Adrenal gland (tissue), 12 donors: Measurements from ENCODE around the gene MKNK1. TPM values are rescaled to one million over a fixed set of nuclear protein-coding genes. Genes with fewer than 3 reads are reported as not detected.

Experiments
- DNase-seq, 7 donors: peaks; one replicate each; pipeline ENCODE4 v3.0.0-alpha.2; 2019 to 2020
- H3K27ac ChIP-seq, 5 donors: fragments of 200-600 bp; sonication (generic) in 4 of 5; 1 replicate in 3 of 5; 2 replicates in 2 of 5; pipeline versions ENCODE4 v1.5.1 to v1.8.0; 2016 to 2020; ENCODE audit warnings: mild to moderate bottlenecking in 1 of 5
- H3K27me3 ChIP-seq: fragments of 200-600 bp; 2 replicates; pipeline ENCODE4 v1.8.0; 2021
- H3K36me3 ChIP-seq, 2 donors: fragments of 200-600 bp; replicated peaks in 1 of 2; 1 replicate in 1 of 2; 2 replicates in 1 of 2; pipeline versions ENCODE4 v1.5.1 to v1.8.0; 2018 to 2022
- H3K4me1 ChIP-seq, 2 donors: fragments of 200-600 bp; replicated peaks in 1 of 2; 1 replicate in 1 of 2; 2 replicates in 1 of 2; pipeline versions ENCODE4 v1.5.1 to v1.8.0; 2018 to 2021
- H3K4me3 ChIP-seq, 4 donors: fragments of 200-600 bp; sonication (generic) in 3 of 4; one replicate each; pipeline ENCODE4 v1.5.1; 2016 to 2018
- H3K9me3 ChIP-seq, 3 donors: fragments of 200-600 bp; sonication (generic) in 1 of 3; replicated peaks in 1 of 3; 1 replicate in 2 of 3; 2 replicates in 1 of 3; pipeline versions ENCODE4 v1.5.1 to v1.8.0; 2016 to 2021
- POLR2A ChIP-seq, 2 donors: fragments of 450-650 bp; IDR thresholded peaks; one replicate each; pipeline ENCODE4 v1.6.1; 2017; ENCODE audit warnings: antibody characterized with exemption in 2 of 2, mild to moderate bottlenecking in 2 of 2, moderate library complexity in 1 of 2
- WGBS, 4 donors: extraction: QIAGEN DNeasy Blood & Tissue Kit in 2 of 4; methylation state at CpG; one replicate each; pipeline versions ENCODE4 v1.1.5 to v1.1.7; 2013 to 2017; 5-methylcytosine and 5-hydroxymethylcytosine counted together
- intact Hi-C, 2 donors: fragments of 100-400 bp; cut with DNase I; formaldehyde crosslinking; loops; one replicate each; pipeline versions ENCODE4 v1.14.1 to v1.15.0; 2022 to 2023
- polyA plus RNA-seq, 3 donors: library from polyadenylated mRNA; stranded (reverse); fragments of 200-250 nt in 2 of 3; fragments of 350-450 nt in 1 of 3; fragmentation: Illumina TruSeq in 1 of 3; extraction: RNeasy Lipid Tissue Mini Kit (QIAGEN cat#74804) in 1 of 3; gene quantifications; one replicate each; pipeline ENCODE4 v1.2.3, GENCODE V29; 2013 to 2014
- total RNA-seq, 9 donors: library from RNA; depleted of rRNA in 4 of 9; stranded (reverse); fragments of >200 nt in 4 of 9; fragments of 120-200 nt in 1 of 9; fragmentation: NEBNext Ultra II Directional in 1 of 9; extraction: Animal tissue kit (Norgen Biotek cat#: 25700) in 1 of 9; gene quantifications; one replicate each; pipeline versions ENCODE4 v1.1.0 to v1.2.4, GENCODE V29; 2013 to 2023
- TF ChIP-seq, protein P1 (sequence below), 6 experiments: fragments of 450-650 bp in 4 of 6; fragments of 200-600 bp in 2 of 6; sonication (generic) in 1 of 6; IDR thresholded peaks; 1 replicate in 5 of 6; 2 replicates in 1 of 6; pipeline versions ENCODE4 v1.5.1 to v1.8.0; 2016 to 2021; ENCODE audit warnings: antibody characterized with exemption in 6 of 6, mild to moderate bottlenecking in 2 of 6, moderate library complexity in 1 of 6
- donor health status: healthy with polysubstance abuse.
- donor health status: Bipolar disorder and iron deficiency.
- donor health status: DM: yes; HTN: yes; CAD: no.
- donor health status: DM: no; HTN: no; CAD: no.
- donor health status: DM: no; HTN: no; CAD: no.
- donor health status: DM: yes; HTN: yes; CAD: no.

The MKNK1 gene
- total and polyA plus RNA-seq, 12 donors, result 29.6 to 83.0 (median 46.5) TPM

GRCh38 chr1:46569116-46569515 lies 35.0 kb downstream of the MKNK1 start:
- Histone ChIP-seq H3K27me3 (no peaks in the 10 kb centered on the region), H3K36me3 (peaks cover 0 to 30% of the 10 kb centered on the region in 2 donors), H3K27ac (no peak overlapping the region), H3K4me1 (no peaks in the 10 kb centered on the region), H3K9me3 (no peaks in the 10 kb centered on the region), H3K4me3 (no peak overlapping the region)
- no peak for DNase-seq
- WGBS, 4 donors, result 88 to 93% (median 90%) methylated on average over 4 of the region's 4 CpGs
- TF ChIP-seq, protein P1, sequence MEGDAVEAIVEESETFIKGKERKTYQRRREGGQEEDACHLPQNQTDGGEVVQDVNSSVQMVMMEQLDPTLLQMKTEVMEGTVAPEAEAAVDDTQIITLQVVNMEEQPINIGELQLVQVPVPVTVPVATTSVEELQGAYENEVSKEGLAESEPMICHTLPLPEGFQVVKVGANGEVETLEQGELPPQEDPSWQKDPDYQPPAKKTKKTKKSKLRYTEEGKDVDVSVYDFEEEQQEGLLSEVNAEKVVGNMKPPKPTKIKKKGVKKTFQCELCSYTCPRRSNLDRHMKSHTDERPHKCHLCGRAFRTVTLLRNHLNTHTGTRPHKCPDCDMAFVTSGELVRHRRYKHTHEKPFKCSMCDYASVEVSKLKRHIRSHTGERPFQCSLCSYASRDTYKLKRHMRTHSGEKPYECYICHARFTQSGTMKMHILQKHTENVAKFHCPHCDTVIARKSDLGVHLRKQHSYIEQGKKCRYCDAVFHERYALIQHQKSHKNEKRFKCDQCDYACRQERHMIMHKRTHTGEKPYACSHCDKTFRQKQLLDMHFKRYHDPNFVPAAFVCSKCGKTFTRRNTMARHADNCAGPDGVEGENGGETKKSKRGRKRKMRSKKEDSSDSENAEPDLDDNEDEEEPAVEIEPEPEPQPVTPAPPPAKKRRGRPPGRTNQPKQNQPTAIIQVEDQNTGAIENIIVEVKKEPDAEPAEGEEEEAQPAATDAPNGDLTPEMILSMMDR (IDR thresholded peaks at IDR 0.05), result no peak
- TF ChIP-seq POLR2A (IDR thresholded peaks at IDR 0.05), result no peak
- intact Hi-C loops, result no loop called here

GRCh38 chr1:46568461-46568891 lies 35.6 kb downstream of the MKNK1 start:
- H3K4me1 ChIP-seq, result no peaks in the 10 kb centered on the region
- no peak overlapping the region for H3K27ac ChIP-seq
- 89 to 97% (median 93%) methylated on average over 6 of the region's 6 CpGs for WGBS, 4 donors
- TF ChIP-seq, protein P1 (IDR thresholded peaks at IDR 0.05), result no peak
- no peak for TF ChIP-seq POLR2A (IDR thresholded peaks at IDR 0.05)
- H3K36me3 ChIP-seq, result peaks cover 0 to 28% of the 10 kb centered on the region in 2 donors
- H3K9me3 ChIP-seq, result no peaks in the 10 kb centered on the region
- DNase-seq, result no peak
- no peak overlapping the region for H3K4me3 ChIP-seq
- intact Hi-C loops, result no loop called here
- H3K27me3 ChIP-seq, result no peaks in the 10 kb centered on the region

GRCh38 chr1:46563341-46563740 lies 40.7 kb downstream of the MKNK1 start:
- WGBS, 4 donors, result 89 to 96% (median 90%) methylated on average over 4 of the region's 4 CpGs
- H3K9me3 ChIP-seq, result no peaks in the 10 kb centered on the region
- TF ChIP-seq, protein P1 (IDR thresholded peaks at IDR 0.05), result no peak
- no peak for TF ChIP-seq POLR2A (IDR thresholded peaks at IDR 0.05)
- H3K27me3 ChIP-seq, result no peaks in the 10 kb centered on the region
- DNase-seq, result peak in 1 of 7 donors; percentile 1
- no peaks in the 10 kb centered on the region for H3K4me1 ChIP-seq
- H3K36me3 ChIP-seq, result peaks cover 0 to 62% of the 10 kb centered on the region in 2 donors
- intact Hi-C loops, result no loop called here
- H3K27ac ChIP-seq, result no peak overlapping the region
- no peak overlapping the region for H3K4me3 ChIP-seq

- Histone ChIP-seq H3K9me3 (no peaks in the 10 kb centered on the region), H3K4me1 (no peaks in the 10 kb centered on the region), H3K36me3 (peaks cover 0 to 64% of the 10 kb centered on the region in 2 donors), H3K27me3 (no peaks in the 10 kb centered on the region), H3K27ac (no peak overlapping the region), H3K4me3 (no peak overlapping the region)
- TF ChIP-seq POLR2A (IDR thresholded peaks at IDR 0.05), result no peak
- no peak for DNase-seq
- WGBS, 4 donors, result 94 to 96% (median 95%) methylated on average over 4 to 15 of the region's 15 CpGs
- intact Hi-C loops, result no loop called here
Measured at GRCh38 chr1:46562498-46562897, 41.6 kb downstream of the MKNK1 start.

DNA sequence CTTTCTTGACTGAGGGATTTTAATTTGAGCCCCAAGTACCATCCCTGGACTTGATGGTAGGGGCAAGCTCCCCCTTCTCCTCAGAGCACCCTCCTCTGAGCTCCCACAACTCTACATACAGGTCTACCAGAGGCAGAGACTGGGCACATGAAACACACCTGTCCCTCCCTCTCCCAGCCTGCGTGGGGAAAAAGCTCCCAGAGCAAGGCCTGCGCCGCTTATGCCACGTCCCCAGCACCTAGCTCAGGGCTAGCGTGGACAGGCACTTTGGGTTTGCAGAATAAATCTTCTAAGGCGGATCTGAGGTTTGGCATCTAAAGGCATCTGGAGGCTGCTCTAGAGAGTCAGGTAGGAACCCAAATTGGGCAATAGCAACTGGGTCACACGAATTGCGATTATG lies 45.1 kb downstream of the MKNK1 start:
- Histone ChIP-seq H3K36me3 (peaks cover 0 to 40% of the 10 kb centered on the region in 2 donors), H3K4me1 (no peaks in the 10 kb centered on the region), H3K4me3 (no peak overlapping the region), H3K27ac (peak overlapping the region in 1 of 5 donors; percentile 17), H3K9me3 (no peaks in the 10 kb centered on the region), H3K27me3 (no peaks in the 10 kb centered on the region)
- TF ChIP-seq, protein P1 (IDR thresholded peaks at IDR 0.05), result no peak
- no peak for TF ChIP-seq POLR2A (IDR thresholded peaks at IDR 0.05)
- WGBS, 4 donors, result 94 to 98% (median 97%) methylated on average over 7 to 8 of the region's 8 CpGs
- intact Hi-C loops, result no loop called here
- DNase-seq, result no peak
